Measurements from ENCODE around the gene PHF3.
A peak's percentile ranks its signal among the peaks of the same experiment; 100 is the strongest.

Gene PHF3

GRCh38 chr6:63760199-63760598 lies 124.6 kb downstream of the PHF3 start:
- DNase-seq = no peak

- DNase-seq = peak in 2 of 58 donors; percentile 1 to 2
Observed at GRCh38 chr6:63764318-63764916, 128.8 kb downstream of the PHF3 start.
